ENCODE results near the gene CST6. TPM values are rescaled to one million over a fixed set of nuclear protein-coding genes. Genes with fewer than 3 reads are reported as not detected.

Gene CST6
- total and polyA plus RNA-seq, 4 donors: not detected

DNA sequence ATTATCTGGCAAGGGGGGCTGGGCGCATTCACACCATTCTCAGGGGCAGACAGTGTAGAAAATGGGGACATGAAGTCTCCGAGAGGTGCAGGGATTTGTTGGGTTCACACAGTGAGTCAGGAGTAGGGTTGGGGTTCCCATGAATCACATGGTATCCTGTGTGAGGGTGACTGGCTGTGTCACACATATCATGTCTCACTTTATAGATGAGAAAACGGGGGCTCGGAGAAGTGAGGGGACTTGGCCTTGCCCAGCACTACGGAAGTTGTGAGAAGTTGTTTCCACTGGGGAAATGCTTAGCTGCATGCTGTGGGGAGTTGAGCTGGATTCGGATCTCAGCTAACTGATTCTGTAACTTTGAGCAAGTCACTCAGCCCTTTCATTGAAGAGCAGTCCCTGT is 32.9 kb downstream of the CST6 start:
- DNase-seq (ENCODE audit: low spot score): no peak
- Histone ChIP-seq H3K27me3 (ENCODE audit: control insufficient read depth in 4 of 4, insufficient read depth in 4 of 4, low read length in 3 of 4) (peaks cover 0 to 4% (median 0%) of the 10 kb centered on the region in 4 donors), H3K9ac (ENCODE audit: low read depth in 1 of 2, low read length in 2 of 2) (no peak overlapping the region), H3K9me3 (ENCODE audit: control insufficient read depth in 4 of 4, low read length in 3 of 4) (no peaks in the 10 kb centered on the region), H3K36me3 (ENCODE audit: control insufficient read depth in 4 of 4, insufficient read depth in 3 of 4, low read depth in 1 of 4, low read length in 3 of 4) (no peaks in the 10 kb centered on the region), H3K4me3 (ENCODE audit: low read depth in 1 of 3, low read length in 3 of 3) (no peak overlapping the region), H3K27ac (ENCODE audit: low read depth in 1 of 2, low read length in 2 of 2) (no peak overlapping the region), H3K4me1 (ENCODE audit: control insufficient read depth in 4 of 4, insufficient read depth in 4 of 4, low read length in 3 of 4) (peaks cover 0 to 5% (median 4%) of the 10 kb centered on the region in 4 donors)
- TF ChIP-seq, protein P1, sequence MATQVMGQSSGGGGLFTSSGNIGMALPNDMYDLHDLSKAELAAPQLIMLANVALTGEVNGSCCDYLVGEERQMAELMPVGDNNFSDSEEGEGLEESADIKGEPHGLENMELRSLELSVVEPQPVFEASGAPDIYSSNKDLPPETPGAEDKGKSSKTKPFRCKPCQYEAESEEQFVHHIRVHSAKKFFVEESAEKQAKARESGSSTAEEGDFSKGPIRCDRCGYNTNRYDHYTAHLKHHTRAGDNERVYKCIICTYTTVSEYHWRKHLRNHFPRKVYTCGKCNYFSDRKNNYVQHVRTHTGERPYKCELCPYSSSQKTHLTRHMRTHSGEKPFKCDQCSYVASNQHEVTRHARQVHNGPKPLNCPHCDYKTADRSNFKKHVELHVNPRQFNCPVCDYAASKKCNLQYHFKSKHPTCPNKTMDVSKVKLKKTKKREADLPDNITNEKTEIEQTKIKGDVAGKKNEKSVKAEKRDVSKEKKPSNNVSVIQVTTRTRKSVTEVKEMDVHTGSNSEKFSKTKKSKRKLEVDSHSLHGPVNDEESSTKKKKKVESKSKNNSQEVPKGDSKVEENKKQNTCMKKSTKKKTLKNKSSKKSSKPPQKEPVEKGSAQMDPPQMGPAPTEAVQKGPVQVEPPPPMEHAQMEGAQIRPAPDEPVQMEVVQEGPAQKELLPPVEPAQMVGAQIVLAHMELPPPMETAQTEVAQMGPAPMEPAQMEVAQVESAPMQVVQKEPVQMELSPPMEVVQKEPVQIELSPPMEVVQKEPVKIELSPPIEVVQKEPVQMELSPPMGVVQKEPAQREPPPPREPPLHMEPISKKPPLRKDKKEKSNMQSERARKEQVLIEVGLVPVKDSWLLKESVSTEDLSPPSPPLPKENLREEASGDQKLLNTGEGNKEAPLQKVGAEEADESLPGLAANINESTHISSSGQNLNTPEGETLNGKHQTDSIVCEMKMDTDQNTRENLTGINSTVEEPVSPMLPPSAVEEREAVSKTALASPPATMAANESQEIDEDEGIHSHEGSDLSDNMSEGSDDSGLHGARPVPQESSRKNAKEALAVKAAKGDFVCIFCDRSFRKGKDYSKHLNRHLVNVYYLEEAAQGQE (IDR thresholded peaks at IDR 0.05): no peak
- TF ChIP-seq NR2F2 (IDR thresholded peaks at IDR 0.05): no peak
- TF ChIP-seq JUND (IDR thresholded peaks at IDR 0.05): no peak
- TF ChIP-seq RAD21 (IDR thresholded peaks at IDR 0.05): no peak
- no peak for TF ChIP-seq RXRA (IDR thresholded peaks at IDR 0.05)
- TF ChIP-seq, protein P2, sequence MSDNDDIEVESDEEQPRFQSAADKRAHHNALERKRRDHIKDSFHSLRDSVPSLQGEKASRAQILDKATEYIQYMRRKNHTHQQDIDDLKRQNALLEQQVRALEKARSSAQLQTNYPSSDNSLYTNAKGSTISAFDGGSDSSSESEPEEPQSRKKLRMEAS (IDR thresholded peaks at IDR 0.05): no peak
- TF ChIP-seq, protein P3, sequence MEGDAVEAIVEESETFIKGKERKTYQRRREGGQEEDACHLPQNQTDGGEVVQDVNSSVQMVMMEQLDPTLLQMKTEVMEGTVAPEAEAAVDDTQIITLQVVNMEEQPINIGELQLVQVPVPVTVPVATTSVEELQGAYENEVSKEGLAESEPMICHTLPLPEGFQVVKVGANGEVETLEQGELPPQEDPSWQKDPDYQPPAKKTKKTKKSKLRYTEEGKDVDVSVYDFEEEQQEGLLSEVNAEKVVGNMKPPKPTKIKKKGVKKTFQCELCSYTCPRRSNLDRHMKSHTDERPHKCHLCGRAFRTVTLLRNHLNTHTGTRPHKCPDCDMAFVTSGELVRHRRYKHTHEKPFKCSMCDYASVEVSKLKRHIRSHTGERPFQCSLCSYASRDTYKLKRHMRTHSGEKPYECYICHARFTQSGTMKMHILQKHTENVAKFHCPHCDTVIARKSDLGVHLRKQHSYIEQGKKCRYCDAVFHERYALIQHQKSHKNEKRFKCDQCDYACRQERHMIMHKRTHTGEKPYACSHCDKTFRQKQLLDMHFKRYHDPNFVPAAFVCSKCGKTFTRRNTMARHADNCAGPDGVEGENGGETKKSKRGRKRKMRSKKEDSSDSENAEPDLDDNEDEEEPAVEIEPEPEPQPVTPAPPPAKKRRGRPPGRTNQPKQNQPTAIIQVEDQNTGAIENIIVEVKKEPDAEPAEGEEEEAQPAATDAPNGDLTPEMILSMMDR (IDR thresholded peaks at IDR 0.05; ENCODE audit: low read depth, low read length, missing input control): no peak
- no peak for TF ChIP-seq GABPA (IDR thresholded peaks at IDR 0.05 in 1 of 2, conservative IDR thresholded peaks at IDR 0.05 in 1 of 2)
- TF ChIP-seq, protein P4, sequence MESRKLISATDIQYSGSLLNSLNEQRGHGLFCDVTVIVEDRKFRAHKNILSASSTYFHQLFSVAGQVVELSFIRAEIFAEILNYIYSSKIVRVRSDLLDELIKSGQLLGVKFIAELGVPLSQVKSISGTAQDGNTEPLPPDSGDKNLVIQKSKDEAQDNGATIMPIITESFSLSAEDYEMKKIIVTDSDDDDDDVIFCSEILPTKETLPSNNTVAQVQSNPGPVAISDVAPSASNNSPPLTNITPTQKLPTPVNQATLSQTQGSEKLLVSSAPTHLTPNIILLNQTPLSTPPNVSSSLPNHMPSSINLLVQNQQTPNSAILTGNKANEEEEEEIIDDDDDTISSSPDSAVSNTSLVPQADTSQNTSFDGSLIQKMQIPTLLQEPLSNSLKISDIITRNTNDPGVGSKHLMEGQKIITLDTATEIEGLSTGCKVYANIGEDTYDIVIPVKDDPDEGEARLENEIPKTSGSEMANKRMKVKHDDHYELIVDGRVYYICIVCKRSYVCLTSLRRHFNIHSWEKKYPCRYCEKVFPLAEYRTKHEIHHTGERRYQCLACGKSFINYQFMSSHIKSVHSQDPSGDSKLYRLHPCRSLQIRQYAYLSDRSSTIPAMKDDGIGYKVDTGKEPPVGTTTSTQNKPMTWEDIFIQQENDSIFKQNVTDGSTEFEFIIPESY (IDR thresholded peaks at IDR 0.05): no peak
- TF ChIP-seq, protein P5, sequence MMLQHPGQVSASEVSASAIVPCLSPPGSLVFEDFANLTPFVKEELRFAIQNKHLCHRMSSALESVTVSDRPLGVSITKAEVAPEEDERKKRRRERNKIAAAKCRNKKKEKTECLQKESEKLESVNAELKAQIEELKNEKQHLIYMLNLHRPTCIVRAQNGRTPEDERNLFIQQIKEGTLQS (IDR thresholded peaks at IDR 0.05): no peak
- no peak for TF ChIP-seq YY1 (IDR thresholded peaks at IDR 0.05)
- TF ChIP-seq FOXA2 (IDR thresholded peaks at IDR 0.05): no peak
- TF ChIP-seq FOXA1 (IDR thresholded peaks at IDR 0.05): no peak
- TF ChIP-seq EGR1 (IDR thresholded peaks at IDR 0.05; ENCODE audit: low read depth in 2 of 2): no peak
- no peak for TF ChIP-seq SP1 (IDR thresholded peaks at IDR 0.05)
- no peak for TF ChIP-seq HNF4G (IDR thresholded peaks at IDR 0.05)
- no peak for TF ChIP-seq TAF1 (conservative IDR thresholded peaks at IDR 0.05)
- no peak for TF ChIP-seq HNF4A (conservative IDR thresholded peaks at IDR 0.05)
- WGBS: 65% methylated on average over 6 of the region's 6 CpGs

Measured in liver (tissue), 9 donors.